GM12872 (cell line): ENCODE data around the gene SPZ1.

Experiments
- CTCF ChIP-seq: IDR thresholded peaks from 3 replicates; pipeline ENCODE4 v1.5.1; 2011; ENCODE audit warnings: low read depth, mild to moderate bottlenecking, low read length, moderate library complexity; ENCODE audit not compliant: insufficient read depth

The SPZ1 gene

GRCh38 chr5:80288177-80288576, 31.6 kb upstream of the SPZ1 start:
- TF ChIP-seq CTCF = no peak

- TF ChIP-seq CTCF = no peak
Measured at GRCh38 chr5:80289320-80289719, 30.5 kb upstream of the SPZ1 start.

GRCh38 chr5:80291761-80292160, 28.0 kb upstream of the SPZ1 start:
- TF ChIP-seq CTCF = no peak

GRCh38 chr5:80296121-80296520, 23.7 kb upstream of the SPZ1 start:
- TF ChIP-seq CTCF = no peak

GRCh38 chr5:80299601-80300000, 20.2 kb upstream of the SPZ1 start:
- TF ChIP-seq CTCF = no peak

GRCh38 chr5:80300125-80300524, 19.7 kb upstream of the SPZ1 start:
- no peak for TF ChIP-seq CTCF

- TF ChIP-seq CTCF = no peak
Measured at GRCh38 chr5:80302636-80303035, 17.2 kb upstream of the SPZ1 start.

- TF ChIP-seq CTCF = no peak
Measured at GRCh38 chr5:80308526-80308925, 11.3 kb upstream of the SPZ1 start.
